Activated CD8-positive, alpha-beta memory T cell treated with anti-CD3 and anti-CD28 coated beads for 36 hours (primary cell): ENCODE data around the gene AP2M1. TPM values are rescaled to one million over a fixed set of nuclear protein-coding genes. Genes with fewer than 3 reads are reported as not detected.
"Not testable (repeated sequence)": the region's sequence is repeated elsewhere in the genome, so short reads cannot be mapped to it uniquely, and the experiment has no call there.

ENCODE experiments used
- CTCF ChIA-PET: fragments of 350-600 bp; sonication (Branson Sonifier 250); formaldehyde crosslinking; loops from one replicate; lab custom pipeline; 2021; ENCODE audit warnings: antibody characterized with exemption; lab: Charles Lee
- POLR2A ChIA-PET: fragments of 350-600 bp; sonication (Branson Sonifier 250); formaldehyde crosslinking; loops from one replicate; lab custom pipeline; 2021; ENCODE audit warnings: antibody characterized with exemption; lab: Charles Lee
- total RNA-seq, 2 experiments: library from RNA; stranded (reverse); gene quantifications; one replicate each; pipeline ENCODE4 v1.2.3, GENCODE V29; 2021

Gene AP2M1
- total RNA-seq, 2 experiments from 2014 or later = 240 to 244 TPM

- ChIA-PET POLR2A (no interaction called here), CTCF (interaction anchor here (0.6 to 0.9 kb wide), 2 partner anchors 29 to 40 kb away, joined by 3 read pairs; no protein-coding TSS in a partner anchor)
These were observed 19.6 kb upstream of the AP2M1 start, which contains the start of gene DVL3 for GRCh38 chr3:184154885-184155643. DVL3 (plus strand) TSS chr3:184155377; CDS start chr3:184155636, 259 bp downstream.

- CTCF ChIA-PET = interaction anchor here (0.6 to 0.9 kb wide), 4 partner anchors 26 to 100 kb away, joined by 3 read pairs; no protein-coding TSS in a partner anchor
- POLR2A ChIA-PET = no interaction called here
These were observed 18.8 kb upstream of the AP2M1 start for GRCh38 chr3:184155644-184156521.

GRCh38 chr3:184156522-184156955, 18.1 kb upstream of the AP2M1 start:
- CTCF ChIA-PET = interaction anchor here (0.7 kb wide), 1 partner anchor 100 kb away, joined by 3 read pairs; no protein-coding TSS in a partner anchor
- POLR2A ChIA-PET = no interaction called here

- POLR2A ChIA-PET = no interaction called here
- CTCF ChIA-PET = interaction anchor here (0.9 kb wide), 1 partner anchor 22 kb away, joined by 3 read pairs; the partner anchor contains the start of gene EIF2B5
These were observed 17.4 kb upstream of the AP2M1 start for GRCh38 chr3:184157206-184157605.

GRCh38 chr3:184158404-184158803, 16.3 kb upstream of the AP2M1 start:
- CTCF ChIA-PET = interaction anchor here (2.1 kb wide), 1 partner anchor 16 kb away, joined by 5 read pairs; the partner anchor contains the start of gene AP2M1
- POLR2A ChIA-PET = no interaction called here

- CTCF ChIA-PET = no interaction called here
These were observed 14.2 kb upstream of the AP2M1 start for GRCh38 chr3:184160456-184160855.

GRCh38 chr3:184162571-184163070, 12.0 kb upstream of the AP2M1 start:
- CTCF ChIA-PET, POLR2A ChIA-PET: not testable (repeated sequence)

More at GRCh38 chr3:184160456-184160855, 14.2 kb upstream of the AP2M1 start:
- POLR2A ChIA-PET = no interaction called here

- POLR2A ChIA-PET = no interaction called here
- CTCF ChIA-PET = interaction anchor here (0.5 to 1.6 kb wide), 3 partner anchors 17 to 54 kb away, joined by 3 read pairs; no protein-coding TSS in a partner anchor
These were observed 9.9 kb upstream of the AP2M1 start for GRCh38 chr3:184164648-184165330.

GRCh38 chr3:184165543-184165942, 9.1 kb upstream of the AP2M1 start:
- ChIA-PET CTCF (interaction anchor here (0.5 kb wide), 1 partner anchor 53 kb away, joined by 3 read pairs; no protein-coding TSS in a partner anchor), POLR2A (no interaction called here)

GRCh38 chr3:184166671-184167070, 8.0 kb upstream of the AP2M1 start:
- ChIA-PET CTCF (no interaction called here), POLR2A (no interaction called here)

- CTCF ChIA-PET = no interaction called here
- POLR2A ChIA-PET = interaction anchor here (0.5 to 0.6 kb wide), 2 partner anchors 78 to 146 kb away, joined by 5 read pairs; no protein-coding TSS in a partner anchor
These were observed 6.9 kb upstream of the AP2M1 start for GRCh38 chr3:184167786-184168185.

- ChIA-PET CTCF (no interaction called here), POLR2A (interaction anchor here (0.5 to 0.6 kb wide), 2 partner anchors 78 to 145 kb away, joined by 5 read pairs; no protein-coding TSS in a partner anchor)
These were observed 6.1 kb upstream of the AP2M1 start for GRCh38 chr3:184168363-184169120.

GRCh38 chr3:184169896-184170875, 4.5 kb upstream of the AP2M1 start:
- POLR2A ChIA-PET = no interaction called here

GRCh38 chr3:184171562-184171961, 3.1 kb upstream of the AP2M1 start:
- POLR2A ChIA-PET = interaction anchor here (0.5 to 1.2 kb wide), 3 partner anchors 12 to 273 kb away, joined by 3 to 10 read pairs (median 3); no protein-coding TSS in a partner anchor

More at GRCh38 chr3:184169896-184170875, 4.5 kb upstream of the AP2M1 start:
- CTCF ChIA-PET = no interaction called here

GRCh38 chr3:184172681-184173373, 1.8 kb upstream of the AP2M1 start:
- CTCF ChIA-PET = interaction anchor here (1.0 to 1.8 kb wide), 2 partner anchors 13 to 55 kb away, joined by 3 to 6 read pairs; partner anchors contain the start of gene ABCF3
- POLR2A ChIA-PET = no interaction called here

More at GRCh38 chr3:184171562-184171961, 3.1 kb upstream of the AP2M1 start:
- CTCF ChIA-PET = interaction anchor here (0.6 kb wide), 2 partner anchors 57 to 85 kb away, joined by 3 to 5 read pairs; no protein-coding TSS in a partner anchor

- POLR2A ChIA-PET = interaction anchor here (0.9 kb wide), 1 partner anchor 37 kb away, joined by 3 read pairs; no protein-coding TSS in a partner anchor
- CTCF ChIA-PET = interaction anchor here (1.0 to 1.8 kb wide), 2 partner anchors 12 to 55 kb away, joined by 3 to 6 read pairs; partner anchors contain the start of gene ABCF3
These were observed 1.3 kb upstream of the AP2M1 start for GRCh38 chr3:184173374-184173722.
